Erythroblast (primary cell): ENCODE data around the gene PLP2.

Experiments used
- DNase-seq, 2 experiments: peaks; one replicate each; lab custom pipeline; 2025; lab: John Stamatoyannopoulos, UW
- GATA1 ChIP-seq: IDR thresholded peaks from 2 replicates; pipeline ENCODE4 v1.6.1; 2011; ENCODE audit warnings: low read depth, mild to moderate bottlenecking, control low read depth, low read length, moderate library complexity
- POLR2A ChIP-seq: IDR thresholded peaks from 2 replicates; pipeline ENCODE4 v1.6.1; 2011; ENCODE audit warnings: mild to moderate bottlenecking, low read length

PLP2 gene

DNA sequence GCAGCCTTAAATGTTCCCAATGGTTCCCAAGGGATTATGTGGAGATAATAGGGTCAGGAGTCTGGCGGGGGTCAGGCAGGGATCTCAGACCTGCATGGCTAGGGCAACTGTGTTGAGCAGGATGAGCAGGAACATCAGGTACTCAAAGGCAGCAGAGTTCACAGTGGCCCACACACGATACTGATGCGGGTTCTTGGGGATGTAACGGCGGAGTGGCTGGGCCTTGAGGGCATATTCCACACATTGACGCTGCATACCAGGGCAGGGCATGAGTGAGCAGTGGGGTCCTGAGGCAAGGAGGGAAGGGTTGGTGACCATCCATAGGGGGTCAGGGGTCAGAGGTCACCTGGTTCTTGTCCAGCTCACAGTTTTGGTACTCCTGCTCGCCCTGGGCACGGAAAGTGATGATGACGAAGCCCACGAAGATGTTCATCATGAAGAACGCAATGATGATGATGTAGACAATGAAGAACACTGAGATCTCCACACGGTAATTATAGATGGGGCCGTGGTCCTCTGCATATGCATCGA, 43.4 kb downstream of the PLP2 start:
- DNase-seq, result no peak
- TF ChIP-seq GATA1 (no peak), POLR2A (no peak)

- no peak for DNase-seq
- TF ChIP-seq POLR2A (no peak), GATA1 (no peak)
These were observed 48.4 kb downstream of the PLP2 start for GRCh38 chrX:49220100-49220499.

- TF ChIP-seq GATA1, result no peak
- TF ChIP-seq POLR2A, result no peak
- DNase-seq, result no peak
These were observed 50.2 kb downstream of the PLP2 start for GRCh38 chrX:49221868-49222267.
